H1 (cell line): ENCODE data around the gene EPRS1. TPM values are rescaled to one million over a fixed set of nuclear protein-coding genes. Genes with fewer than 3 reads are reported as not detected.

Experiments
- CTCF ChIA-PET: fragments of 300-600 bp; sonication (Branson Sonifier 250); formaldehyde crosslinking; loops from one replicate; lab custom pipeline; 2021; ENCODE audit not compliant: partially characterized antibody; lab: Charles Lee
- POLR2A ChIA-PET: fragments of 300-600 bp; sonication (Branson Sonifier 250); formaldehyde crosslinking; loops from one replicate; lab custom pipeline; 2021; ENCODE audit warnings: inconsistent platforms; ENCODE audit not compliant: partially characterized antibody; lab: Charles Lee
- DNase-seq, 2 experiments: peaks; one replicate each; pipeline versions ENCODE4 v3.0.0 to v3.0.0-alpha.2; 2010 to 2022; ENCODE audit warnings: low spot score in 2 of 2, low read depth in 1 of 2, mixed read lengths in 1 of 2
- FAIRE-seq: peaks from 2 replicates; lab custom pipeline; 2011; peaks lifted over from hg19 to GRCh38; lab: Jason Lieb, UNC
- H2AFZ ChIP-seq: 2 replicates; pipeline ENCODE4 v1.8.1; 2012; ENCODE audit warnings: low read length, inconsistent platforms
- H2AK5ac ChIP-seq: 2 replicates; pipeline ENCODE4 v1.6.1; 2013; ENCODE audit warnings: low read depth, low read length
- H2BK120ac ChIP-seq: replicated peaks from 2 replicates; pipeline ENCODE3; 2013; ENCODE audit warnings: low read depth, low read length, inconsistent platforms
- H2BK12ac ChIP-seq: 2 replicates; pipeline ENCODE4 v1.6.1; 2013; ENCODE audit warnings: low read depth, low read length
- H2BK15ac ChIP-seq: 2 replicates; pipeline ENCODE4 v1.6.1; 2013; ENCODE audit warnings: low read length
- H2BK20ac ChIP-seq: 2 replicates; pipeline ENCODE4 v1.6.1; 2013; ENCODE audit warnings: low read length
- H2BK5ac ChIP-seq: 2 replicates; pipeline ENCODE4 v1.6.1; 2013; ENCODE audit warnings: low read depth, low read length
- H3K14ac ChIP-seq: 2 replicates; pipeline ENCODE4 v1.6.1; 2013; ENCODE audit warnings: inconsistent platforms; ENCODE audit not compliant: insufficient read length
- H3K18ac ChIP-seq: 2 replicates; pipeline ENCODE4 v1.6.1; 2013; ENCODE audit warnings: low read length; ENCODE audit errors: extremely low read depth
- H3K23ac ChIP-seq: 2 replicates; pipeline ENCODE4 v1.6.1; 2013; ENCODE audit warnings: inconsistent platforms; ENCODE audit not compliant: insufficient read length
- H3K23me2 ChIP-seq: 2 replicates; pipeline ENCODE4 v1.6.1; 2013; ENCODE audit warnings: low read depth, low read length
- H3K27ac ChIP-seq: 2 replicates; pipeline ENCODE4 v1.6.1; 2011; ENCODE audit warnings: low read depth, low read length, inconsistent platforms
- H3K27me3 ChIP-seq, 4 experiments: replicated peaks in 1 of 4; 1 replicate in 1 of 4; 2 replicates in 3 of 4; pipeline versions ENCODE4 v1.6.1 to v1.8.1; 2011 to 2013; ENCODE audit warnings: low read length in 3 of 4, mild to moderate bottlenecking in 3 of 4, inconsistent platforms in 2 of 4, mixed read lengths in 2 of 4, moderate library complexity in 1 of 4; ENCODE audit not compliant: control insufficient read depth in 3 of 4, insufficient read depth in 3 of 4; ENCODE audit errors: extremely low read depth in 1 of 4
- H3K36me3 ChIP-seq, 4 experiments: 2 replicates each; pipeline versions ENCODE4 v1.6.1 to v1.8.1; 2011 to 2013; ENCODE audit warnings: mild to moderate bottlenecking in 4 of 4, low read length in 3 of 4, moderate library complexity in 2 of 4, control low read depth in 1 of 4, inconsistent platforms in 1 of 4; ENCODE audit not compliant: insufficient read depth in 4 of 4, control insufficient read depth in 2 of 4
- H3K4ac ChIP-seq: replicated peaks from 2 replicates; pipeline ENCODE3; 2013; ENCODE audit warnings: low read length, low read depth, mixed read lengths, inconsistent platforms; ENCODE audit not compliant: insufficient read length
- H3K4me1 ChIP-seq, 4 experiments: replicated peaks in 1 of 4; 1 replicate in 1 of 4; 2 replicates in 3 of 4; pipeline versions ENCODE4 v1.6.1 to v1.8.1; 2011 to 2013; ENCODE audit warnings: low read length in 3 of 4, inconsistent platforms in 2 of 4, mixed read lengths in 1 of 4; ENCODE audit not compliant: insufficient read depth in 4 of 4, control insufficient read depth in 3 of 4
- H3K4me2 ChIP-seq, 2 experiments: 2 replicates each; pipeline versions ENCODE4 v1.6.1 to v1.8.1; 2011 to 2013; ENCODE audit warnings: low read depth in 2 of 2, low read length in 2 of 2, control low read depth in 1 of 2, inconsistent platforms in 1 of 2, mild to moderate bottlenecking in 1 of 2; ENCODE audit not compliant: insufficient read depth in 1 of 2
- H3K4me3 ChIP-seq, 4 experiments: fragments of 200-600, 300-600 bp in 1 of 4; sonication (generic), shearing (Covaris generic), sonication (Bioruptor Twin) in 1 of 4; 2 replicates each; pipeline versions ENCODE4 v1.5.1 to v1.8.1; 2011 to 2016; ENCODE audit warnings: low read length in 4 of 4, low read depth in 3 of 4, control low read depth in 2 of 4, inconsistent platforms in 2 of 4, mild to moderate bottlenecking in 2 of 4, mixed read lengths in 1 of 4, moderate library complexity in 1 of 4; ENCODE audit not compliant: insufficient read depth in 2 of 4; ENCODE audit errors: extremely low read depth in 1 of 4
- H3K56ac ChIP-seq: replicated peaks from 2 replicates; pipeline ENCODE3; 2013; ENCODE audit warnings: low read depth, mild to moderate bottlenecking, mixed read lengths, low read length, inconsistent platforms; ENCODE audit not compliant: insufficient read length
- H3K79me1 ChIP-seq: 2 replicates; pipeline ENCODE4 v1.6.1; 2013; ENCODE audit warnings: low read depth, low read length, control low read depth
- H3K79me2 ChIP-seq, 2 experiments: 2 replicates each; pipeline versions ENCODE4 v1.6.1 to v1.8.1; 2012 to 2013; ENCODE audit warnings: low read length in 2 of 2, mild to moderate bottlenecking in 2 of 2, inconsistent platforms in 1 of 2; ENCODE audit not compliant: insufficient read depth in 2 of 2, control insufficient read depth in 1 of 2
- H3K9ac ChIP-seq, 4 experiments: replicated peaks in 1 of 4; 1 replicate in 1 of 4; 2 replicates in 3 of 4; pipeline versions ENCODE4 v1.6.1 to v1.8.1; 2011 to 2013; ENCODE audit warnings: low read depth in 3 of 4, low read length in 3 of 4, control low read depth in 2 of 4, mild to moderate bottlenecking in 2 of 4, moderate library complexity in 2 of 4, inconsistent platforms in 1 of 4; ENCODE audit errors: extremely low read depth in 1 of 4
- H3K9me3 ChIP-seq, 2 experiments: 2 replicates each; pipeline versions ENCODE4 v1.6.1 to v1.8.1; 2012 to 2013; ENCODE audit warnings: mild to moderate bottlenecking in 2 of 2, moderate library complexity in 2 of 2, control low read depth in 1 of 2, inconsistent platforms in 1 of 2, low read depth in 1 of 2, low read length in 1 of 2, mixed read lengths in 1 of 2; ENCODE audit not compliant: insufficient read depth in 2 of 2
- H4K20me1 ChIP-seq, 2 experiments: replicated peaks in 1 of 2; 2 replicates each; pipeline versions ENCODE3 to v1.8.1; 2011 to 2013; ENCODE audit warnings: inconsistent platforms in 2 of 2, low read length in 2 of 2, mild to moderate bottlenecking in 1 of 2; ENCODE audit not compliant: insufficient read depth in 2 of 2, control insufficient read depth in 1 of 2
- H4K5ac ChIP-seq: 2 replicates; pipeline ENCODE4 v1.6.1; 2013; ENCODE audit warnings: low read length, low read depth, mixed read lengths, inconsistent platforms; ENCODE audit not compliant: insufficient read length
- H4K8ac ChIP-seq: 2 replicates; pipeline ENCODE4 v1.8.0; 2013; ENCODE audit warnings: mild to moderate bottlenecking, moderate library complexity, low read length, inconsistent platforms; ENCODE audit not compliant: insufficient read depth; ENCODE audit errors: extremely low read depth
- H4K91ac ChIP-seq: replicated peaks from 2 replicates; pipeline ENCODE3; 2013; ENCODE audit warnings: low read length, mixed read lengths, inconsistent platforms; ENCODE audit not compliant: insufficient read length
- ATF2 ChIP-seq: IDR thresholded peaks from 2 replicates; pipeline ENCODE4 v1.6.1; 2012; ENCODE audit warnings: low read length, inconsistent platforms
- BRCA1 ChIP-seq: IDR thresholded peaks from 2 replicates; pipeline ENCODE4 v1.6.1; 2012; ENCODE audit warnings: low read depth, low read length, improper control_type of control experiment
- EP300 ChIP-seq, 2 experiments: IDR thresholded peaks; 1 replicate in 1 of 2; 2 replicates in 1 of 2; pipeline ENCODE4 v1.6.1; 2011 to 2012; ENCODE audit warnings: low read depth in 2 of 2, low read length in 2 of 2, mild to moderate bottlenecking in 2 of 2, borderline replicate concordance in 1 of 2, inconsistent platforms in 1 of 2, moderate library complexity in 1 of 2
- RBBP5 ChIP-seq: IDR thresholded peaks from 2 replicates; pipeline ENCODE4 v1.7.1; 2012; ENCODE audit warnings: low read depth, mild to moderate bottlenecking, inconsistent platforms, low read length, moderate library complexity, borderline replicate concordance
- SIX5 ChIP-seq: IDR thresholded peaks from 2 replicates; pipeline ENCODE4 v1.6.1; 2011; ENCODE audit warnings: mild to moderate bottlenecking, low read depth, low read length
- SRF ChIP-seq: IDR thresholded peaks from 2 replicates; pipeline ENCODE4 v1.6.1; 2011; ENCODE audit warnings: mild to moderate bottlenecking, low read depth, low read length, moderate library complexity
- SUZ12 ChIP-seq: fragments of 200-600 bp; sonication (generic); IDR thresholded peaks from 2 replicates; pipeline ENCODE4 v1.6.1; 2012; ENCODE audit warnings: mild to moderate bottlenecking, inconsistent platforms, low read length, moderate library complexity, mixed read lengths
- TAF1 ChIP-seq: IDR thresholded peaks from 2 replicates; pipeline ENCODE4 v1.6.1; 2011; ENCODE audit warnings: mild to moderate bottlenecking, low read depth, low read length
- WGBS, 2 experiments: shearing (Covaris generic) in 1 of 2; methylation state at CpG; one replicate each; pipeline versions ENCODE4 v1.1.6 to v1.1.7; 2013 to 2015; ENCODE audit warnings: low lambda C conversion rate in 2 of 2, mixed read lengths in 2 of 2, inconsistent platforms in 1 of 2, low coverage in 1 of 2, missing lambda C conversion rate in 1 of 2; ENCODE audit not compliant: insufficient replicate concordance in 2 of 2, insufficient coverage in 1 of 2, insufficient read length in 1 of 2; ENCODE audit errors: extremely low coverage in 1 of 2, missing lambda C conversion rate in 1 of 2; 5-methylcytosine and 5-hydroxymethylcytosine counted together
- polyA plus RNA-seq, 7 experiments: library from polyadenylated mRNA; depleted of rRNA in 3 of 7; stranded (reverse) in 5 of 7; unstranded in 2 of 7; fragments of >200 nt in 5 of 7; fragments of 200-250 nt in 2 of 7; gene quantifications; 1 replicate in 5 of 7; 2 replicates in 1 of 7; 4 replicates in 1 of 7; pipeline versions ENCODE4 v1.2.1 to v1.2.3, GENCODE V29; 2011 to 2013; ENCODE audit warnings: missing spikeins in 2 of 7, mixed read lengths in 2 of 7
- total RNA-seq: library from RNA; stranded (reverse); fragmentation: NEBNext Ultra II Directional; extraction: Animal tissue kit (Norgen Biotek cat#: 25700); gene quantifications from 2 replicates; pipeline ENCODE4 v1.2.1, GENCODE V29; 2021

EPRS1 gene
- total and polyA plus RNA-seq, 2 of the 8 experiments (the other 6 are each of a cell fraction or from before 2014, with no cell fraction given) = 38.4 to 171 TPM

GRCh38 chr1:220043646-220044045 is 2.7 kb downstream of the EPRS1 start:
- Histone ChIP-seq H3K36me3 (peaks cover 0 to 12% (median 8%) of the 10 kb centered on the region in 4 experiments; a peak in 5 of 8 replicates), H2AK5ac (no peak overlapping the region), H4K8ac (no peak overlapping the region), H2BK15ac (no peak overlapping the region), H2BK12ac (no peak overlapping the region), H3K27ac (no peak overlapping the region), H4K5ac (no peak overlapping the region), H3K9me3 (no peaks in the 10 kb centered on the region), H2AFZ (no peak overlapping the region), H4K91ac (no peak overlapping the region), H3K27me3 (no peaks in the 10 kb centered on the region), H3K4ac (no peak overlapping the region), H3K4me1 (peaks cover 0 to 3% (median 0%) of the 10 kb centered on the region in 4 experiments; a peak in 3 of 7 replicates), H2BK20ac (no peak overlapping the region), H3K56ac (no peak overlapping the region), H2BK5ac (no peak overlapping the region), H3K23ac (no peak overlapping the region), H3K4me2 (no peak overlapping the region; a peak in 1 of 4 replicates), H3K79me1 (no peaks in the 10 kb centered on the region), H3K9ac (no peak overlapping the region), H3K79me2 (peaks cover 5 to 53% of the 10 kb centered on the region in 2 experiments), H3K4me3 (no peak overlapping the region)
- no peak for DNase-seq
- POLR2A ChIA-PET = no interaction called here
- FAIRE-seq = no peak
- CTCF ChIA-PET = no interaction called here
- no peak for TF ChIP-seq TAF1
- TF ChIP-seq EP300 (IDR thresholded peaks at IDR 0.05; ENCODE audit: borderline replicate concordance in 1 of 2, low read depth in 2 of 2, low read length in 2 of 2) = no peak
- TF ChIP-seq BRCA1 = no peak
- no peak for TF ChIP-seq SUZ12
- no peak for TF ChIP-seq SRF
- TF ChIP-seq RBBP5 = no peak
- no peak for TF ChIP-seq SIX5
- TF ChIP-seq ATF2 = no peak
- TF ChIP-seq, all 59 proteins: peak for 0
- H2BK120ac ChIP-seq = no peak overlapping the region
- H3K14ac ChIP-seq = no peak overlapping the region
- no peak overlapping the region for H3K18ac ChIP-seq
- H4K20me1 ChIP-seq = peaks cover 0 to 1% of the 10 kb centered on the region in 2 experiments
- whole genome bisulfite sequencing, 2 experiments = 90% methylated on average over 2 of the region's 2 CpGs; no CpG with 5 or more reads in 1 of the 2 experiments
- 0 out of 2 replicates have a peak, but pooled peaks cover 3% of the 10 kb centered on the region for H3K23me2 ChIP-seq
